Activated T-cell treated with anti-CD3 and anti-CD28 coated beads for 1 hour (primary cell): ENCODE results near the gene PAF1.
"Not testable (repeated sequence)": the region's sequence is repeated elsewhere in the genome, so short reads cannot be mapped to it uniquely, and the experiment has no call there.

Source experiments
- DNase-seq: peaks from one replicate; pipeline ENCODE4 v3.0.0-alpha.2; 2020; ENCODE audit warnings: low read depth

The PAF1 gene

DNA sequence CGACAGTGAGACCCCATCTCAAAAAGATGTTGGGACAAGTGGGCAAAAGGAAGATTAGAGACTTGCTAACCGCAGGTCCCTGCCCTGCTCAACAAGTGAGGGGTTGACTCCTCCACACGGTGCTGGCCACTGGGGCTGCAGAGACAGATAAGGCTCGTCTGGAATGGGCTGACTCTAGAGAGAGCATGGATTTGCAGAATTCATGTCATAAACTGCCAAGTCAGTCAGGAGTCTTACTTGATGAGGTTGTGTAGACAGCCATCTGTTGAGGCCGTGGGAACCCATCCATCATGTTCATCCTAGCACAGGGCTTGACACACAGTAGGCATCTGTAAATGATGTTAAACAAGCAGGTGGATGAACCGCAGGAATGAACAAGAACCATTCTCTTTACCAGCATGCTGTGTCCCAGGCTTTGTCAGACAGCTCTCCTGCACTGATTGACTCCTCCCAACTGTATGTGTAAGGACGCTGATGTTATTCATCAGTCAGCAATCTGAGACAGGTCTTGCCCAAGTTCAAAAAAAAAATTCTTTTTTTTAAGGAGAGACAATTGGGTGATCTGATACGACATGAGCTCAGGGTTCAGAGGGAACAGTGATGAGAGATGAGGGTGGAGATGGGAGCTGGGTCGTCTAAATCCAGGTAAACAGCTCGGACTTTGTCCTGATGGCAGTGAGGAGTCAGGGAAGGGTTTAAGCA, 8.8 kb downstream of the PAF1 start:
- DNase-seq: no peak

DNA sequence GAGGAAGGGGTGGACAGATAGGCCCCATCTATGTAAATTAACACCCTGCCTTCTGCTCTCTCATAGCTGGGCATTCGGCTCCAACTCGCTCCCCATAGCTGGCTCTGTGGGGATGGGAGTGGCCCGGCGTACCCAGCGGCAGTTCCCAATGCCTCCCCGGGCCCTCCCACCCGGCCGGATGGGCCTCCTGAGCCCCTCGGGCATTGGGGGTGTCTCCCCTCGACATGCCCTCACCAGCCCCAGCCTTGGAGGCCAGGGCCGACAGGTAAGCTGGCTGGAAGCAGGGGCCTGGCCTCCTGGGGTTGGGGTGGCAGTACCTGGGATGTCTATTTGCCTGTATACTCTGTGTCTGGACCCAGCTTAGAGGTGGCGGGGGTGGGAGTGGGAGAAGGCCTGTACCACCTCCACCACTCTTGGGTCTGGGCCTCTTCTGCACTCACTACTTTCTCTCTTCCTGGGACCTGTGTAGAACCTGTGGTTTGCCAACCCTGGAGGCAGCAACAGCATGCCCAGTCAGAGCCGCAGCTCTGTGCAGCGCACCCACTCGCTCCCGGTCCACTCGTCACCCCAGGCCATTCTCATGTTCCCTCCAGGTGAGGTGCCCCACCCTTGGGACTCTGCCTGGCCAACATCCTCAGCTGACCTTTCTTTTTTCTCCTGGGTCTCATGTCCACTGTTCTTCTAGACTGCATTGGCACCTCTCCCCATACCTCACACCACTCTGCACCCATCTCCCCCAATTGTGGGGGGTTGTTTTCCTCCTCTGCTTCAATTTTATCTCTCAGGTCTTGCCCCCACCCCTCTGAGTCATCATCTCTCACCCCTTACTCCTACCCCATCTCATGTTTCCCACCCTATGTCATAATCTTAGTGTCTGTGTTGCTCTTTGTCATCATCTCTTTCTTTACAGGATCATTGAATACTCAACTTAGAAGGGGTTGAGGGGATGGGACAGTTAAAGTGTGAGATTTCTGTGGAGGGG, 10.1 kb downstream of the PAF1 start:
- no peak for DNase-seq

DNA sequence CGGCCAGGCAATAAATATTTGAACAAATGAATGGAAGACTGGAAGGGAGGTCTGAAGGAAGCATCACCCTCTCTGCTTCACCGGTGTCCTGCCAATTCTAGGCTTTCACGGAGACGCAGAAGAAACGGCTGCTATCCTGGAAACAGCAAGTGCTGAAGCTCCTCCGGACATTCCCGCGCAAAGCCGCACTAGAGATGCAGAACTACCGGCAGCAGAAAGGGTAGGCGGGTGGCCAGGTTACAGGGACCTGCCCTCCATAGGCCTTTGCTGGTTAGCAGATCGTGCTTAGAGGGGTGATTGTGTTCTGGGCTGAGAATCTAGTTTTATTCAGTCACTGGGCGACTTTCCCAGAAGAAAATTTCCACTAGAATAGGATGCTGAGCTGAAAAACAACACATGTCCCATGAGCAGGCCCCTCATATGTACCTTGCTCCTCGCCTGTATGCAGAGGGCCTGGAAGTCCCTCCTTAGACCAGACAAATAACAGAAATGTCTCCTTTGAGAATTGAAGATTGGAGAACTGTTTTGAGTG, 11.0 kb downstream of the PAF1 start:
- DNase-seq: no peak

DNA sequence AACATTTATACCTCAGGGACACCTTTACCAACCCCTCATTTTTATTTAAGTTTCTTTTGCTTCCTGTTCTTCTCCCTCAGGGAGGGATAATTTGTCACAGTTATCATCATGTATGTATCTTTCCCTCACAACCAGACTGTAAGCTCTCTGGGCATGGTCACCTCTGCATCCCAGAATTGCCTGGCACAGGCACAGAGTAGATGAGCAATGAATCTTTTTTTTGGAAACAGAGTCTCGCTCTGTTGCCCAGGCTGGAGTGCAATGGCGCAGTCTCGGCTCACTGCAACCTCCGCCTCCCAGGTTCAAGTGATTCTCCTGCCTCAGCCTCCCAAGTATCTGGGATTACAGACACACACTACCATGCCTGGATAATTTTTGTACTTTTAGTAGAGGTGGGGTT, 11.5 kb downstream of the PAF1 start:
- not testable (repeated sequence) for DNase-seq

DNA sequence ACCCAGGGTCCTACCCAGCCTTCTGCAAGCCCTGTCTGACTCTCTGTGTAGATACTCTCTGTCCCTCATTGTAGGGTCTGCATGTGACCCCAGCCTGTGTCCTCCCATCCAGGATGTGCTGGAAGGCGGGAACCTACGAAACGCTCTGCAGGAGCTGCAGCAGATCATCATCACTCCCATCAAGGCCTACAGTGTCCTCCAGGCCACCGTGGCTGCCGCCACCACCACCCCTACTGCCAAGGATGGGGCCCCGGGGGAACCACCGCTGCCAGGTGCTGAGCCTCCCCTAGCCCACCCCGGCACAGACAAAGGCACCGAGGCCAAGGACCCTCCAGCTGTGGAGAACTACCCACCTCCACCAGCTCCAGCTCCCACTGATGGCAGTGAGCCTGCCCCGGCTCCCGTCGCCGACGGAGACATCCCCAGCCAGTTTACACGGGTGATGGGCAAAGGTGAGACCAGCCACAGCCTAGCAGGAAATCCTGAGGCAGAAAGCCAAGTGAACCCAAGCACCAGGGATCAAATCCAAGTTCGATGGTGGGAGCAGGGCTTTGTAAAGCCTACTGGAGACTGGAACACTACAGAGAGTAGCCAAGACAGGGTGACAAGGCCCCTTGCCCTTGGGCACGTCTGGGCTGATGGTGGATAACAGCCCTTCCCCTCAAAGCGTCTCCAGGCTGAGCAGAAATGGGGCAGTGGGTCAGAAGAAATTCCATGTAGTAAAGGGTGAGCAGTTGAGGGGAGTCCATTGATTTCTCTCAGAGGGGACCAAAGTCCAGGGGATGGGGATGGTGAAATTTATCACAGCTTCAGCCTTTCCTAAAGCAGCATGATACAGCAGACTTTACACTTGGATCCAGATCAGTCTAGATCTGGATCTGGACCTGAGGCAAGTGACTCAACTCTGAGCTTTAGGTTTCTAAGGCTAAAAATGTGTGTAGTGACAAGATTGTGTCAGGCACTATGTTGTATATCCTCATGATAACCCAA, 13.2 kb downstream of the PAF1 start:
- no peak for DNase-seq

DNA sequence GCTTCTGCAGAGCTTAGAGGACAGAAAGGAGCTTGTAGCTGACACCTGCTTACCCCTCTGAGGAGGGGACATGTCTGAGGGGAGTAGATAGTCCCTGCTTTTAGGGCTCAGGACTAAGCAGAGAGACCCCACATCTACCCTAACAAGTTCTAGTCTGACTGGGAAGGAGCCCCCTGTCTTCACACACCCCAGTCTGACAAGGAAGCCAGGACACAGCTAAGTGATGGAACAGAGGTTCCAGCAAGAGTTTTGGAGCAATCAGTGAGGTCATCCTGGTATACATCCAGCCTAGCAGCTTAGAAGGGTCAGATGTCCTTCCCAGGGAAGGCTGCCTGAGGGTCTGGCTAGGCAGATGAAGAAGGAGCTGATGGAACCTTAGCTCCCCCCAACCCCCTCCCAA, 15.0 kb downstream of the PAF1 start:
- no peak for DNase-seq

DNA sequence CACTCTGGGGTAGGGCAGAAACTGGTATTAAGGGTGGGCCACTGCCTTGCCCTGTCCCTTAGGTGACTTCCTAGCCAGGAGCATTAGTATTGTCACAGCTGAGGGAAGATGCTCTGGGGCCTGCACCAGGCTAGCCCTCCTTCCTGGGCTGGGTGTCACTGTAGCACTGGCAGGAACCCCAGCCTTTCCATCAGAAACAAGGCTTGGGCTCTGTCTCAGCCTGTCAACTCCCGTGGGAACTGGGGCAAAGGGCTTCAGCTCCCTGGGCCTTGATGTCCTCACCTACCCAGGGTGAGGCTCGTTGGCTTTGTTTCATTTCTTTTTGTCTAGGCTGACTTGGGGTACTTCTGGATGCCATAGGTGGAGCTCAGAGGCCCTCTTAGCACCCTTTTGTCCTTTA, 18.0 kb downstream of the PAF1 start:
- DNase-seq: no peak

DNA sequence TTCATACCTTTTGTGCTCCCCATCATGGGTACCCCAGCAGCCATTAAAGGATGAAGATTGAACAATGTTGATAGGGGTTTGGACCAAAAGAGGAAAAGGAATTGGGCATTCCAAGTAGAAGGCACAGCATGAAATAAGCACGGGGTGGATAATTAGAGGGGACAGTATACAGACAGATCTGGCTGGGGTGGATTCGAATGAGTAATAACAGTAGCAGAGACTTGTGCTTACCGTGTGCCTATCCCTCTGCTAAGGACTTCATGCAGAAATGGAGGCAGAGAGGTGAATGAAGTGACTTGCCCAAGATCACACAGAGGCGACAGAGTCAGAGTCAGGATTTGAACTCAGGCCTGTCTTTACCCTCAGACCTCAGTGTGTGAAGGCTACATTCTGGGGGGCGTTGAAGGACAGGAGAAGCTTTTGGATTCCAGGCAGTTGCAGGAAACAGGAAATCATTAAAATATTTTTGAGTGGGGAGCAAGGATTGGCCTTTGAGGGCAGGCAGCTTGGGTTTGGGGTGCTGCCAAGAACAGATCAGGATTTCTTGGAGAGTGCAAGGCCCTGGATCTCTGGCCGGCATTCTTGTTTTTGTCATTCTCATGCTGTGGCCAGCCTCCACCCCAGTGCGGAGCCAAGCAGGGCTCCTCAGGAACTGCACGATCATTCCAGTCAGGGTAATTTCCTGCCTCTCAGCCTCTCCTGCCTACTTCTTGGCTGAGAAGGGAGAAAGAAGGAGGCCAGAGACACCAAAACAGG, 18.7 kb downstream of the PAF1 start:
- DNase-seq: no peak

DNA sequence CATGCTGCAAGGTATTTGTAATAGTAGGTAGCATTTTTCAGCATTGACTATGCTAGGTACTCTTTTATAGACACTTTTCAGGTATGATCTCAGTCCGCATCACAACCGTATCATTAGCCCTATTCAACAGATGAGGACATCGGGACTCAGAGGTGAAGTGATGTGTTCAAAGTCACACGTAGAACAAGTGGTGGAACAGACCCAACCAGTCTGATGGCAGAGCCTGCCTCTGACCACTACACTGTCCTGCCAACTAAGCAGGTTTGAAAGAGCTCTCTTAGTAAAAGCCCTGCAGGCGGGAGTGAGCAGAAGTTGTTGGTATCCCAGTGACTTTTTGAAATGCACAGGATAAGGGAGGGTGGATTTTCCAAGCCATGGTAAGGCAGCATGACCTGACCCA, 20.2 kb downstream of the PAF1 start:
- no peak for DNase-seq

DNA sequence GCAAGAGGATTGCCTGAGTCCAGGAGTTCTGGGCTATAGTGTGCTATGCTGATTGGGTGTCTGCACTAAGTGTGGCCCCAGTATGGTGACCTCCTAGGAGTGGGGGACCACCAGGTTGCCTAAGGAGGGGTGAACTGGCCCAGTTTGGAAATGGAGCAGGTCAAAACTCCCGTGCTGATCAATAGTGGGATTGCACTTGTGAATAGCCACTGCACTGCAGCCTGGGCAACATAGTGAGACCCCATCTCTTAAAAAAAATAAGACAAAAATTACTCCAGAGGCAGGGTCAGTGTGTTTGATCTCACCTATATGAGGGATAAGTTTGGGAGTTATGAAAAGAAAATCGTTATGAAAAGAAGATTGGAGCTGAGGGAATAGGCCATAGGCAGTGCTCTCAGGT, 21.7 kb downstream of the PAF1 start:
- DNase-seq: no peak

DNA sequence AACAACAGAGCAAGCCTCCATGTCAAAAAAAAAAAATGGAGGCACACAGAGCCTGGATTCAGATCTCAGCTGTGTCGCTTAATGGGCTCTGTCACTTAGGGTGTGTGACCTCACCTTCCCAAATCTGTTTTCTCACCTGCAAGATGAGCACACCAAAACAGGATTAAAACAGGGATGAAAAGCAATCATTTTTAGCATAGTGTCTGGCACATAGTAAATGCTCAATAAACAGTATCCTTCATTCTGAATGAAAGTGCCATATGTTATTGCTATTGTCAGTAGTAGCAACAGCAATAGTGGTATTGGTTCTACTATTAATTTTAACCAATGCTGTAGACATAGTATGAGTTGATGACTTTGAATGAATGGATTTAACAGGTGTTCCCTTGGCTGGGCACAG, 25.4 kb downstream of the PAF1 start:
- DNase-seq: no peak

DNA sequence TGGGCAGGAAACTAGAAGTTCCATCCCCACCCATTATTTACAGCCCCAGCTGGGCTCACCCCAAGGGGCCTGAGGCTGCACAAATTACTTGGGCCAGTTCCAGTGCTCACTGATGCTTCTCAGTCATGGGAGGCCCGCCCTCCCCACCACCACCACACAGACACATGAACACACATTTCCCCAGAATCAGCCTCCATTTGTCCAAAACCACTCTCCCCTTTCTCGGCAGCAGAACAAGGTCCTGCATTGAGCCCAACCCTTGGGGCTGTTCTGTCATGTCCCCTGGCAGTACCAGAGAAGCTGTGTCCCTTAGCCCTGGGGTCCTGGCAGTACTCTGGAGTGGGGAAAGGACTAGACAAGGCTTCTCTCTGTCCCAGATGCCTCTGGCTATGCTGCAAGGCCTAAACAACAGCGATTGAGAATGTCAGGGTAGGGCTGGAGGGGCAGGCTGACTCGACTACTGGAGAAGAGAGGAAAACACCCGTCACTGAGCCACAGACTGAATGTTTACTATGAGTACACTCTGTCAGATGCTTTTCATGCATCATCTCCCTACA, 26.9 kb downstream of the PAF1 start:
- DNase-seq: no peak

DNA sequence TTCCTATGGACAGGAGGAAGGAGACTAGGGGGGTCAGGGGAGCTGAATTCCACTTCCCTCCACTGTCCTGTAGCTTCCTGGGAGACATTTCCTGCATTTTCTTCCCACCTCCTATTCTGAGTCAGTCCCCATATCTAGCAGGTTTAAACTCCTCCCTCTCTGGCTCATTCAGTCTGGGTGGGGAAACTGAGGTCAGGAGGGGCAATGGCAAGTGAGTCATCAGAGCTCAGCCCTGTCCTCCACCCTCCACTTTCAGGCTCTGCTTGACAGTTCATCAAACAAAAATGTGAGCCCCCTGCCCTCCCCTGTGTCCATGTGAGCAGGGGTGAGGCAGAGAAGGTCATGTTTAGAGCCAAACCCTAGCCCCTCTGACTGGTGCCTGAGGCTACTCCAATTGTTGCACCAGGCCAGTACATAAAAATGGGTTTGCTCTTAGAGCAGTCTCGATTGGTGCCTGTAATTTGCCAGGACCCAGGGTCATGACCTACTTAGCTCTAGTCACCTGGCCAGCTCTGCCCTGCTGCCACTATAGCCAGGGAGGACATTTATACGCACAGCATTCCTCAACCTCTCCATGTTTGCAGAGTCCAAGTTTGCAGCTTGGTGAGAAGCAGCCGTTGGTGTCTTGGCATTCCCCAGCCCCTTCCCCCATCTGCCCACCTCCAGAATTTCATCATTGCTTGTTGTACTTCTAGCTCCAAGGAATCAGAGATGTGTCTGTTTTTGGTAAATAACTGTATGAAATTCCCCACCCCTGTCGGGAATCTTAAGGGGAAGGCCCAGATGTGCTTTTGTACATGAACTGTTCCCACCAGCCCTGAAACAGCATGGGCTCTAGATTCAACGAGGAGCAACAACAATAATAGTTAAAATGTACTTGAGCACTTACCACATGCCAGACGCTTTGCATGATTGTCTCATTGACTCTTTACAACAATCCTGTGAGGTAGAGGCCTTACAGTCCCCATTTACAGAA, 27.9 kb downstream of the PAF1 start:
- DNase-seq: no peak

DNA sequence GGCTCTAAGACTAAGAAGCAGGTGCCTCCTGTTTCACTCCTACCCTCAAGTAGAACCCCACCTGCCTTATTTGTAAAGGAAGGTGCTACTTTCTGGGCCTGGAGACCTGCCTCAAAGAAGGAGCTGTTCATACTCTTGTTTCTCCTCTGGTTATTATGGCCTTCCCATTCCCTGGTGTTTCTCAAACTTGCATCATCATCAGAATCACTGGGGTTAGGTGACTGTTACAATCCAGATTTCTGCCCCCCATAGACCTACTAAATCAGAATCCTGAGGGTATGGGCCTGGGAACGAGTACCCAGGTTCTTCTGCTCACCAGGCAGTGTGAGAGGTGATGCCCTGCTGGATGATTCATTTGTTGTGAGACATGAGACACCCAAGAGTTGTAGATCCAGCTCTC, 30.3 kb downstream of the PAF1 start:
- no peak for DNase-seq

DNA sequence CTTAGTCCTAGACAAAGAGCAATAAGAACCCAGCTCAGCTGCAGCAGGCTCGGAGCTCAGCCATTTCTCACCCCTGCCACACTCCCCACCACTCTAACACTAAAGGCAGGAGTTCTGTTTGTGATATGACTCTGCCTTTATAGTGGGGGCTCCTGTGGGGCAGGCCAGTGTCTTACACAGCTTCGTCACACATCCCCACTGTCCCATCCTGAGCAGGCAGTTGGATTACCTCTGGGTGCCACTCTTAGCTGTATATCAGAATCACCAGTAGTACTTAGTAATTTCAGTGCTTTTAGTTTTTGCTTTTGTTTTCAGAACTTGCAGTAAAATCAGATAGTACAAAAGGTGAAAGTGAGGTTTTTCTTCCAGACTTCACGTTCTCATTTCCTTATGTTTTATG, 31.9 kb downstream of the PAF1 start:
- no peak for DNase-seq

DNA sequence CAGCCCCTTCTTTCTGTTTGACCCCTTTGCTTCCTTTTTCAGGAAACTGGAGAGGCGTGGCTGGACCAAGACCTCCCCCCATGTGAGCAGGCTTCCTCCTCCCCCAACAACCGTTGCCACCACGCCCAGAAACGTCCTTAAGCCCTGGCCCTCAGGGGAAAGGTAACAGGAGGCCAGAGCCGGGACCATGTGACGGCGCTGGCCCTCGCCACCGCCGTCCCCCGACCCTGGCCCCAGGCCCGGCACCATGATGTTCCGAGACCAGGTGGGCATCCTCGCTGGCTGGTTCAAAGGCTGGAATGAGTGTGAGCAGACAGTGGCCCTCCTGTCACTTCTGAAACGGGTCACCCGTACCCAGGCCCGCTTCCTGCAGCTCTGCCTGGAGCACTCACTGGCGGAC, 34.3 kb downstream of the PAF1 start:
- no peak for DNase-seq

DNA sequence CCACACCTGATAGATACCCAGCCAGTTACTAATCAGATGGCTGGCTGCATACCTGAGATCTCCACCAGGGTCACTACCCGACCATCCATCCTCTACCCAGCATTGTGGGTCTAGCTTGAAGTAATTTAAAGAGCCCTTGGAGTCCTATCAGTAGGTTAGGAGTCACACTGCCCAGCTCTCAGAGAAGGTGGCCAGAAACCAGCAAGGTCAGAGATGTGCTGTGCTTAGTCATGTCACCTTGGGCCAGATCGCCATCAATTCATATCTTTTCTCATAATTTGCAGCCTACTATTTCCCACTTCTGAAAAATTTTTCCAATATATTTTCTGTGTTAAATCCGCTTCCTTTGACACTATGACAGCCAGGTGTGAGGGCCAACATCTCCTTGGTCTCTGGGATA, 34.8 kb downstream of the PAF1 start:
- DNase-seq: no peak

DNA sequence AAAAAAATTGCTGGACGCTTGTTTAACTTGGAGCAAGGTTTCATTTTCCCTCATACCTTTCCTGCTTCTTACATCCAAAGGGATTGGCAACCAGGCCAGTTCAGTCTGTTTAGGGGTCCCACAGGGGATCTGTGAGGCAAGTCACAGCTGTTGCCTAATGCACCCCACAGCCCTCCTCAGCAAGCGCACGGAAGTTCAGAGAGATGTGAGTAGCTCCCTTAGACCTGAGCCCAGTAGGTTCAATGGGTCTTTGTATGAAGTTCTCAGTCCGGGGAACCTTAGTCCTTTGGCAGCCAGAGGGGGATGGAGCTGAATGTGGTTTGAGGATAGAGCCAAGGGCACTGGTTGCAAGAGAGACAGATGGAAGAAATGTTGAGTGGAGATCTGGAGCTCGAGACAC, 35.7 kb downstream of the PAF1 start:
- no peak for DNase-seq

DNA sequence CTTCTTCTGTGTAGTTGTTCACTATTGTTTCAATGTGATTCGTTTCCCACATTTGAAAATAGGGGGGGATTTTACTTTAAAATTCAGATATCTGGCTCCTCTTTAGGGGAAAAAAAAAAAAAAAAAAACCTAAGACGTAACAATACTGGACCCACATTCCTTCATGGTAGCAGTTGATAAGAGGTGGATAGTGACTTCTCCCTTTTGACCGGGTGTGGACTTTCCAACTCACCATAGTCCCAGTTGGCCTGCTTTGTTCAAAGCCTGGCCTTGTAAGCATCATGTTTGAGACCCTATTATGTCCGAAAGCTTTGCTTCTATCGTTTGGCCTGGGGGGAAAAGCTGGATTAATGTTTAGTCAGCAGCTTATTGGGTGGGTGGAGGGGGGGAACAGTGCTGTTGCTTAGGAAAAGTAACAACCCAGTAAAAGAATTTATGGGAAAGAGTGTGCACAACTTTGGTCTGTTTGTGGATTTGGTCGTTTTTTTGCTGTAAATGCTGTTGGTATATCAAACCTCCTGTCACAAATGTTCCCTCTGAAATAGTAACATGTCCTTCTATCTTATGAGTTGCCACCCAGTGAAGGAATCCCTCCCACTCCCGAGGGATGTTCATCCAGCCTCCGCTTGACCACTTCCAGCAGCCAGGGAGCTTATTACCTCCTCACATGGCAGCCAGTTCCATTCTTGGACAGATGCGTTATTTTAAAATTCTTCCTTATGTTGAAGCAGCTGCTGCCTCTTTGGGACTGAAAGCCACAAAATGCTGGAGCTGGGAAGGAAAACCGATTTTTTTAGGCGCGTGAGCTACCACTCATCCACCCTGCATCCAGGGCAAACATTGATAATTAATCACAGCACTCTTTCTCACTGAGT, 38.3 kb downstream of the PAF1 start:
- no peak for DNase-seq
